ENCODE results near the gene RASL11A.

DNA sequence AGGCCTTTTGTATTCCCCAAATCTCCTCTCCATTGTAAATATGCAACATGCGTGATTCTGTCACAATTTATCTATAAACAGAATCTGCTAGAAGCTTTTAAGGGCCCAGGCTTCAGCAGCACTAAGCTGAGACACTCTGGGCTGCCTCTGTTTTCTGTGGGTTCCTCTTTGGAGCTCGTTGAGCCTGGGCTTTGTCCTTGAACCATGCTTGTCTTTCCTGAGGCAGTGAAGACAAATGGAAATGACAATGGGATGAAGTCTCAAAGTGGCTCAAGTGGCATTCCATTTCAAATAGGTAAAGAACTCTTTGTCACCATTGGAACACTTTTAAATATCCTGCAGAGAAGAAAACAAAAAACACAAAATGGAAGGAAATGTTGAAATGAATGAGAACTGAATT is 40.3 kb downstream of the RASL11A start:
- TF ChIP-seq, protein P1, sequence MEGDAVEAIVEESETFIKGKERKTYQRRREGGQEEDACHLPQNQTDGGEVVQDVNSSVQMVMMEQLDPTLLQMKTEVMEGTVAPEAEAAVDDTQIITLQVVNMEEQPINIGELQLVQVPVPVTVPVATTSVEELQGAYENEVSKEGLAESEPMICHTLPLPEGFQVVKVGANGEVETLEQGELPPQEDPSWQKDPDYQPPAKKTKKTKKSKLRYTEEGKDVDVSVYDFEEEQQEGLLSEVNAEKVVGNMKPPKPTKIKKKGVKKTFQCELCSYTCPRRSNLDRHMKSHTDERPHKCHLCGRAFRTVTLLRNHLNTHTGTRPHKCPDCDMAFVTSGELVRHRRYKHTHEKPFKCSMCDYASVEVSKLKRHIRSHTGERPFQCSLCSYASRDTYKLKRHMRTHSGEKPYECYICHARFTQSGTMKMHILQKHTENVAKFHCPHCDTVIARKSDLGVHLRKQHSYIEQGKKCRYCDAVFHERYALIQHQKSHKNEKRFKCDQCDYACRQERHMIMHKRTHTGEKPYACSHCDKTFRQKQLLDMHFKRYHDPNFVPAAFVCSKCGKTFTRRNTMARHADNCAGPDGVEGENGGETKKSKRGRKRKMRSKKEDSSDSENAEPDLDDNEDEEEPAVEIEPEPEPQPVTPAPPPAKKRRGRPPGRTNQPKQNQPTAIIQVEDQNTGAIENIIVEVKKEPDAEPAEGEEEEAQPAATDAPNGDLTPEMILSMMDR (conservative IDR thresholded peaks at IDR 0.05) = no peak
- no peak for TF ChIP-seq ZFX (IDR thresholded peaks at IDR 0.05)
